Naive thymus-derived CD4-positive, alpha-beta T cell (primary cell): ENCODE results near the gene MBP. TPM values are rescaled to one million over a fixed set of nuclear protein-coding genes. Genes with fewer than 3 reads are reported as not detected.

ENCODE experiments used
- ATAC-seq: fragments of 150-1000 bp; cut with Tn5 transposase; 2 replicates; pipeline ENCODE4 v1.10.0; 2021; ENCODE audit warnings: mild to moderate bottlenecking, moderate library complexity
- CTCF ChIA-PET: fragments of 350-600 bp; sonication (Branson Sonifier 250); formaldehyde crosslinking; loops from one replicate; lab custom pipeline; 2021; ENCODE audit warnings: antibody characterized with exemption; lab: Charles Lee
- POLR2A ChIA-PET: fragments of 350-600 bp; sonication (Branson Sonifier 250); formaldehyde crosslinking; loops from one replicate; lab custom pipeline; 2021; ENCODE audit warnings: antibody characterized with exemption, inconsistent platforms; lab: Charles Lee
- DNase-seq, 9 donors: peaks; one replicate each; pipeline versions ENCODE4 v3.0.0 to v3.0.0-alpha.2; 2020 to 2022; ENCODE audit warnings: mixed read lengths in 1 of 9
- H3K27ac ChIP-seq: one replicate; pipeline ENCODE4 v1.7.0; 2013; ENCODE audit warnings: mild to moderate bottlenecking, low read depth, low read length, moderate library complexity
- H3K27me3 ChIP-seq, 2 donors: one replicate each; pipeline ENCODE4 v1.7.0; 2013; ENCODE audit warnings: low read length in 2 of 2, mild to moderate bottlenecking in 2 of 2, moderate library complexity in 2 of 2; ENCODE audit not compliant: control insufficient read depth in 2 of 2, insufficient read depth in 2 of 2
- H3K36me3 ChIP-seq, 3 experiments: 1 replicate in 2 of 3; 2 replicates in 1 of 3; pipeline ENCODE4 v1.7.0; 2013; ENCODE audit warnings: low read length in 3 of 3, mild to moderate bottlenecking in 3 of 3, moderate library complexity in 1 of 3; ENCODE audit not compliant: insufficient read depth in 3 of 3, control insufficient read depth in 2 of 3
- H3K4me1 ChIP-seq, 2 donors: one replicate each; pipeline ENCODE4 v1.7.0; 2013; ENCODE audit warnings: low read length in 2 of 2, mild to moderate bottlenecking in 2 of 2, moderate library complexity in 1 of 2; ENCODE audit not compliant: control insufficient read depth in 2 of 2, insufficient read depth in 2 of 2
- H3K4me3 ChIP-seq: 2 replicates; pipeline ENCODE4 v1.7.0; 2013; ENCODE audit warnings: mild to moderate bottlenecking, low read length
- H3K9me3 ChIP-seq, 3 experiments: 1 replicate in 2 of 3; 2 replicates in 1 of 3; pipeline ENCODE4 v1.7.0; 2013; ENCODE audit warnings: low read length in 3 of 3; ENCODE audit not compliant: control insufficient read depth in 2 of 3
- H3K27ac Mint-ChIP-seq, 9 donors: one replicate each; pipeline ENCODE4 v1.8.0; 2020 to 2022; ENCODE audit warnings: mixed read lengths in 9 of 9, mild to moderate bottlenecking in 8 of 9, moderate library complexity in 5 of 9, inconsistent platforms in 2 of 9
- H3K27me3 Mint-ChIP-seq, 5 donors: one replicate each; pipeline ENCODE4 v1.8.0; 2021 to 2022; ENCODE audit warnings: mixed read lengths in 5 of 5, mild to moderate bottlenecking in 1 of 5
- H3K36me3 Mint-ChIP-seq, 5 donors: one replicate each; pipeline ENCODE4 v1.8.0; 2020 to 2022; ENCODE audit warnings: mixed read lengths in 5 of 5, mild to moderate bottlenecking in 3 of 5, inconsistent platforms in 1 of 5
- H3K4me1 Mint-ChIP-seq, 7 donors: one replicate each; pipeline ENCODE4 v1.8.0; 2020 to 2022; ENCODE audit warnings: mixed read lengths in 7 of 7, mild to moderate bottlenecking in 3 of 7, inconsistent platforms in 1 of 7
- H3K4me3 Mint-ChIP-seq, 10 donors: one replicate each; pipeline ENCODE4 v1.8.0; 2020 to 2022; ENCODE audit warnings: mild to moderate bottlenecking in 10 of 10, mixed read lengths in 10 of 10, moderate library complexity in 6 of 10, inconsistent platforms in 2 of 10
- H3K9me3 Mint-ChIP-seq, 11 donors: one replicate each; pipeline ENCODE4 v1.8.0; 2020 to 2022; ENCODE audit warnings: mixed read lengths in 11 of 11, mild to moderate bottlenecking in 4 of 11, inconsistent platforms in 1 of 11, moderate library complexity in 1 of 11
- intact Hi-C, 2 donors: fragments of 100-400 bp; cut with micrococcal nuclease; formaldehyde crosslinking; loops; one replicate each; pipeline ENCODE4 v1.15.1; 2023
- polyA plus RNA-seq, 2 donors: library from polyadenylated mRNA; unstranded; fragments of 300-500 nt; fragmentation: Illumina TruSeq; gene quantifications; one replicate each; pipeline ENCODE4 v1.2.3, GENCODE V29; 2021
- total RNA-seq, 6 experiments: library from RNA in 5 of 6; stranded (reverse) in 5 of 6; gene quantifications; 1 replicate in 5 of 6; 2 replicates in 1 of 6; pipeline ENCODE4 v1.2.3 and lab custom pipeline; 2021 to 2026

MBP gene
- total and polyA plus RNA-seq, 7 experiments from 2014 or later, result 88.3 to 152 (median 107) TPM

DNA sequence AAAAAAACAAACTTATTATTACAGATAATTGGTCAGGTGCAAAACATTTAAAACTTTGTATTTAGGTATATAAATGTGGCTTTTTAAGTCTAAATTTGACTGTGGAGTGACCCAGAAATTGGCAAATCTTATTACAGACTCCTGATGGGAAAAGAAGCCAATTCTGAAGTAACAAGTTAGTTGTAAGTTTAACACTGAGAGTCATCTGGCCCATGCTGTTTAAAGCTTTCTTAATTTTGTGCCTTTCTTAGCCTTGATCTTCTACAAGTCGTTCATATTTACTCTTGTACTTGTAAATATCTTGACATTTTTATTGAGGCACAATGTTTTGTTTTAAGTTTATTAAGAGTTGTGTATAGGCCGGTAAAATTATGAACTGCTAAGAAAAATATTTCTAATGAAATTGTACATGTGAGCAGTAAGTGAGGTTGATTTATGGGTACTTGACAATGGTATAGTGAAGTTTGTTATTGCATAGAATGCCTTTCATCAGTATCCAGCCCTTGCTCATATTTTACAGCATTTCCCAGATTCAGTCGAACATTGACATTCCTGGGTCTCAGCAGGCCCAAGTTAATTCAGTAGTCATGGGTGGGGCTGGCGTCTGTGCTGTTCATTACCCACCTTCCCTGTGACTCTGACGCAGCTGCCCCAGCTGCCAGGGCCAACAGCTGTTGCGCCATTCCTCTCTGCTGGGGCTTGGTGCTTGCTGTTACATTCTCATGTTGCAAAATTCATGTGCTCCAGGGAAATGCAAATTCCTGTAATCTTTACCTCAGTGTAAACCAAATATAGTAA, 188.8 kb downstream of the MBP start:
- Histone ChIP-seq H3K4me3 (no peak overlapping the region), H3K4me1 (peaks cover 0 to 3% of the 10 kb centered on the region in 2 donors), H3K27me3 (no peaks in the 10 kb centered on the region), H3K36me3 (peaks cover 0 to 23% (median 0%) of the 10 kb centered on the region in 3 experiments), H3K27ac (no peak overlapping the region), H3K9me3 (no peaks in the 10 kb centered on the region)
- Mint-ChIP-seq H3K4me1 (peaks cover 7 to 22% (median 18%) of the 10 kb centered on the region in 7 donors), H3K36me3 (peaks cover 12 to 71% (median 41%) of the 10 kb centered on the region in 5 donors), H3K27ac (no peak overlapping the region), H3K4me3 (no peak overlapping the region), H3K9me3 (peaks cover 0 to 16% (median 3%) of the 10 kb centered on the region in 11 donors), H3K27me3 (no peaks in the 10 kb centered on the region)
- ChIA-PET CTCF (no interaction called here), POLR2A (no interaction called here)
- no peak for DNase-seq
- intact Hi-C loops, result no loop called here
- no peak for ATAC-seq

DNA sequence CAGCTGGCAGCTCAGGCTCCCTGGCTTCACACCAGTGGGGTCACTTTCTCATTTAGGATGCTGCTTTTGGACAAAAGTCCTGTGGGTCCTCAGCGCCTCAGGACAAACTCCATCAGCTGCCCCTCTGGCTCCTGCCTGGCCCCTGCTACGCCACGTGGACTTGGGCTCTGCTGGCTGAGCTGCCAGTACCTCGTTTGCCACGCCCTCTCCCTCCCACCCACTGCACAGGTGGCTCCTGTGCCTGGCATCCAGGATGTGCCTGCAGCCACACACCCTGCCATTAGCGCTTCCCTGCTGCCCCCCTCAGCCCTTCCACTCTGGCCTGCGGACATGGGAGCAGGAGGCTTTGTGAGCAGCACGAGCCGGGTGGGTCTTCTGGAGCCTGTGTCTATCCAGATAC, 191.3 kb downstream of the MBP start:
- H3K4me3 Mint-ChIP-seq, result no peak overlapping the region
- H3K4me1 Mint-ChIP-seq, result peaks cover 0 to 4% (median 0%) of the 10 kb centered on the region in 7 donors
- no peak for ATAC-seq
- no peaks in the 10 kb centered on the region for H3K27me3 ChIP-seq
- CTCF ChIA-PET, result interaction anchor here (0.7 kb wide), 1 partner anchor 543 kb away, joined by 3 read pairs; no protein-coding TSS in a partner anchor
- H3K4me3 ChIP-seq, result no peak overlapping the region
- peaks cover 0 to 12% (median 2%) of the 10 kb centered on the region in 11 donors for H3K9me3 Mint-ChIP-seq
- intact Hi-C loops, result no loop called here
- H3K27me3 Mint-ChIP-seq, result no peaks in the 10 kb centered on the region
- POLR2A ChIA-PET, result no interaction called here
- H3K27ac Mint-ChIP-seq, result no peak overlapping the region
- no peak for DNase-seq
- H3K4me1 ChIP-seq, result no peaks in the 10 kb centered on the region
- no peaks in the 10 kb centered on the region for H3K9me3 ChIP-seq
- no peak overlapping the region for H3K27ac ChIP-seq
- peaks cover 0 to 32% (median 9%) of the 10 kb centered on the region in 3 experiments for H3K36me3 ChIP-seq
- peaks cover 8 to 71% (median 27%) of the 10 kb centered on the region in 5 donors for H3K36me3 Mint-ChIP-seq

DNA sequence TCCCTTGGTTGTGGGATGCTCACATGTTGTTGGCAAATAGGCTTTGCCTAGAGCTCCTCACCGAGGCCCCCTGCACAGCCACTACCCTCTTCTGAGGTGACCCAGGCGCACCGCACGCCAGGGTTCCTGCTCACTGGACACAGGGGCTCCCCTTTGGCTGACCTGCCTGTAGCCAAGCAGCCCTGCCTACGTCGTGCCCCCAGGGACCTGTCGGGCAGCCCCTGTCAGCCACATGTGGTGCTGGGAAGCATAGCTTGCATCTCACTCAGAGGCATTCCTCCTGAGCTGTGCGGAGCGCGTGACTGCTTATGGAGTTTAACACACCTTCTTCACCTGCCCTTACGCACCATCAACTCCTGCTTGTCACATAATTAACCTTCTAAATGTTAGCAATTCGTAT, 194.0 kb downstream of the MBP start:
- no peaks in the 10 kb centered on the region for H3K4me1 Mint-ChIP-seq
- intact Hi-C loops, result no loop called here
- H3K4me3 Mint-ChIP-seq, result no peak overlapping the region
- DNase-seq, result no peak
- no peak overlapping the region for H3K4me3 ChIP-seq
- H3K27ac ChIP-seq, result no peak overlapping the region
- peaks cover 0 to 43% (median 9%) of the 10 kb centered on the region in 3 experiments for H3K36me3 ChIP-seq
- peaks cover 0 to 67% (median 28%) of the 10 kb centered on the region in 5 donors for H3K36me3 Mint-ChIP-seq
- no peaks in the 10 kb centered on the region for H3K9me3 Mint-ChIP-seq
- no peaks in the 10 kb centered on the region for H3K4me1 ChIP-seq
- no peak overlapping the region for H3K27ac Mint-ChIP-seq
- ChIA-PET CTCF (no interaction called here), POLR2A (no interaction called here)
- H3K27me3 Mint-ChIP-seq, result no peaks in the 10 kb centered on the region
- no peaks in the 10 kb centered on the region for H3K9me3 ChIP-seq
- no peak for ATAC-seq
- H3K27me3 ChIP-seq, result no peaks in the 10 kb centered on the region

DNA sequence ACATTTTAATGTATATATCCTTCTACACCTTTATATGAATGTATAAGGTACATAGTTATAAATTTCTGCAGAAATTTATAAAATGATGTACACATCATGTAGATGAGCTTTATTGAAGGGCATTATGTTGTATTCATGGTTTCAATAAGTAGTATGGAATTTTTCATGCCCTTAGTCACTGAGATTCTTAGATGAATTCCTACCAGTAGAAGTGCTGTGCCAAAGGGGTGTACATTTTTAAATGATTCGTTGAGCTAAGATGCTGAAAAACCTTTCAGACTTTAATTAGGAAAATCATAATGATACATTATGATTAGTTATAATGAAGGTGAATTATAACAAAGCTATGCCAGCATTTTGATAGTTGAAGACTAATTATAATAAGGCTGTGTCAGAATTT, 195.0 kb downstream of the MBP start:
- no peaks in the 10 kb centered on the region for H3K27me3 ChIP-seq
- peaks cover 3 to 65% (median 30%) of the 10 kb centered on the region in 5 donors for H3K36me3 Mint-ChIP-seq
- H3K4me3 ChIP-seq, result no peak overlapping the region
- H3K4me3 Mint-ChIP-seq, result no peak overlapping the region
- intact Hi-C loops, result no loop called here
- no peaks in the 10 kb centered on the region for H3K9me3 ChIP-seq
- ChIA-PET POLR2A (no interaction called here), CTCF (no interaction called here)
- no peaks in the 10 kb centered on the region for H3K9me3 Mint-ChIP-seq
- H3K27ac Mint-ChIP-seq, result no peak overlapping the region
- H3K36me3 ChIP-seq, result peaks cover 0 to 47% (median 9%) of the 10 kb centered on the region in 3 experiments
- no peaks in the 10 kb centered on the region for H3K4me1 ChIP-seq
- DNase-seq (no peak), ATAC-seq (no peak)
- H3K27me3 Mint-ChIP-seq, result no peaks in the 10 kb centered on the region
- no peak overlapping the region for H3K27ac ChIP-seq
- H3K4me1 Mint-ChIP-seq, result peaks cover 0 to 3% (median 0%) of the 10 kb centered on the region in 7 donors

- H3K27me3 ChIP-seq, result no peaks in the 10 kb centered on the region
- H3K27ac ChIP-seq, result no peak overlapping the region
- Mint-ChIP-seq H3K27me3 (no peaks in the 10 kb centered on the region), H3K4me3 (no peak overlapping the region), H3K4me1 (peaks cover 0 to 10% (median 0%) of the 10 kb centered on the region in 7 donors), H3K27ac (no peak overlapping the region), H3K36me3 (peaks cover 6 to 69% (median 34%) of the 10 kb centered on the region in 5 donors), H3K9me3 (no peaks in the 10 kb centered on the region)
- ChIA-PET CTCF (interaction anchor here (0.8 kb wide), 1 partner anchor 15 kb away, joined by 6 read pairs; no protein-coding TSS in a partner anchor), POLR2A (no interaction called here)
- ATAC-seq (no peak), DNase-seq (no peak)
- H3K9me3 ChIP-seq, result no peaks in the 10 kb centered on the region
- no peak overlapping the region for H3K4me3 ChIP-seq
- peaks cover 0 to 54% (median 9%) of the 10 kb centered on the region in 3 experiments for H3K36me3 ChIP-seq
- no peaks in the 10 kb centered on the region for H3K4me1 ChIP-seq
- intact Hi-C loops, result no loop called here
These were observed 195.7 kb downstream of the MBP start for GRCh38 chr18:76936877-76937276.

DNA sequence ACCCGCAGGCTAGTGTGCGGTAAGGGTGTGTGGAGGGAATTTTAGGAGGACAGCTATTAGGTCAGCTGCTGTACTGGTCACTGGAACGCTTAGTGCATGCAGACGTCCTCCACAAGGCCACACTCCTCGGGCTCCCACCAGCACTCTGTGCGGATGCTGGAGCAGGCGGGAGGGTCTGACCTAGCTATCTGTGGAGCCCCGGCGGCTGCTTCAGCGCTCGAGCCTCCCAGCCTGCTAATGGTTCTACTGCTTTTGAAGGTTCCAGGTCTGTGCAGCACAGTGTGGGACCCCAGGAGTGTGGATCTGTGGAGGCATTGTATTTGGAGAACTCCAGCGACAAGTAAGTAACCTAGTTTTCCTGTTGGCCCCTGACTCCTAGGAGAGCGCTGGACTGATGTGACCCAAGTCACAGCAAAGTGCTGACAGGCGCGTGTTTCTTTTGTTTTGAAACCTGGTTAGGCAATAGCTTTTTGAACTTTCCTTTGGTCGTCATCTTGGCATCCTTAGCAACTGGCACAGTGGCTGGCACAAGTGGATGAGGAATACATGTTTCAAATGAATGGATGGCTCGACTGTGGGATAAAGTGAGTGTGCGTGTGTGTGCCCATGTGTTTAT, 196.8 kb downstream of the MBP start:
- intact Hi-C loops, result no loop called here
- no peaks in the 10 kb centered on the region for H3K27me3 Mint-ChIP-seq
- Histone ChIP-seq H3K27me3 (no peaks in the 10 kb centered on the region), H3K9me3 (no peaks in the 10 kb centered on the region), H3K27ac (no peak overlapping the region), H3K4me1 (no peaks in the 10 kb centered on the region), H3K36me3 (peaks cover 0 to 57% (median 9%) of the 10 kb centered on the region in 3 experiments), H3K4me3 (no peak overlapping the region)
- H3K27ac Mint-ChIP-seq, result no peak overlapping the region
- peaks cover 6 to 71% (median 35%) of the 10 kb centered on the region in 5 donors for H3K36me3 Mint-ChIP-seq
- no peak overlapping the region for H3K4me3 Mint-ChIP-seq
- no peaks in the 10 kb centered on the region for H3K9me3 Mint-ChIP-seq
- no peak for ATAC-seq
- DNase-seq, result no peak
- peaks cover 0 to 12% (median 0%) of the 10 kb centered on the region in 7 donors for H3K4me1 Mint-ChIP-seq
- CTCF ChIA-PET, result interaction anchor here (0.8 kb wide), 1 partner anchor 14 kb away, joined by 6 read pairs; no protein-coding TSS in a partner anchor
- POLR2A ChIA-PET, result no interaction called here
